Stomach (tissue), 4 donors: ENCODE data around the gene CAPN9.

Source experiments
- EP300 ChIP-seq: sonication (generic); formaldehyde crosslinking; IDR thresholded peaks from one replicate; pipeline ENCODE4 v1.6.1; 2017; ENCODE audit warnings: antibody characterized with exemption
- POLR2A ChIP-seq, 4 donors: fragments of 450-650 bp; IDR thresholded peaks; one replicate each; pipeline ENCODE4 v1.6.1; 2016; ENCODE audit warnings: antibody characterized with exemption in 4 of 4, control low read depth in 2 of 4, mild to moderate bottlenecking in 1 of 4, moderate library complexity in 1 of 4
- POLR2AphosphoS5 ChIP-seq, 3 donors: sonication (generic); formaldehyde crosslinking; IDR thresholded peaks; one replicate each; pipeline ENCODE4 v1.6.1; 2016; ENCODE audit warnings: antibody characterized with exemption in 3 of 3
- TF ChIP-seq, protein P1 (sequence below), 7 experiments: fragments of 450-650 bp in 4 of 7; fragments of 200-600 bp in 3 of 7; sonication (generic) in 3 of 7; IDR thresholded peaks; one replicate each; pipeline ENCODE4 v1.5.1; 2016 to 2019; ENCODE audit warnings: antibody characterized with exemption in 7 of 7, control low read depth in 2 of 7, mild to moderate bottlenecking in 1 of 7

DNA sequence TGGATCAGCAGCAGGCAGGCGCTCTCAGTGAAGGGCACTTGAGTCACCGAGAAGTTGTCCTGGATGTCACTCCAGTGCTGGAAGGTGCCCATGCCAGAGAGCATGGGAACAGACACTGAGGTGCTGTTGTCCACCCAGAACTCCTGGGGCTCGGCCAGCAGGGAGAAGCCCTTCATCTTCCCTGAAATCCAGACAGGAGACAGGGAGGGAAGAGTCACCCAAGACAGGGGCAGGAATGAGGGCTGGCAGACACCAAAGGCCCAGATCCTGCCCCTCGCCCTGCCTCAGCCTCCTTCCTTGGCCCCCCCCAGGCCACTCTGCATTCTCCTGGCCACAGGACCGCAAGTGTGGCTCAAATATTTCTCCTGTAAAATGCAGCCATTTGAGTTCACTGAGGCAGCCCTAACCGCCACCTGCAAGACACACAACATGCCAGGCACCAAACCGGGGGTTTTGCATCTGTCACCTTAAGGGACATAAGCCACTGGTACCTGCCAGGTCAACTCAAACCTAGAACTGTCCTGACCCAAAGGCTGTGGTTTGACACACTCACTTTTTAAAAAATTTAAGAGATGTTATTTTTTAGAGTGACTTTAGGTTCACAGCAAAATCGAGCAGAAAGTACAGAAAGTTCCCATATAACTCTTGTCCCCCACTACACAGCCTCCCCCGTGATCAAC, 41.0 kb upstream of the CAPN9 start:
- TF ChIP-seq, protein P1, sequence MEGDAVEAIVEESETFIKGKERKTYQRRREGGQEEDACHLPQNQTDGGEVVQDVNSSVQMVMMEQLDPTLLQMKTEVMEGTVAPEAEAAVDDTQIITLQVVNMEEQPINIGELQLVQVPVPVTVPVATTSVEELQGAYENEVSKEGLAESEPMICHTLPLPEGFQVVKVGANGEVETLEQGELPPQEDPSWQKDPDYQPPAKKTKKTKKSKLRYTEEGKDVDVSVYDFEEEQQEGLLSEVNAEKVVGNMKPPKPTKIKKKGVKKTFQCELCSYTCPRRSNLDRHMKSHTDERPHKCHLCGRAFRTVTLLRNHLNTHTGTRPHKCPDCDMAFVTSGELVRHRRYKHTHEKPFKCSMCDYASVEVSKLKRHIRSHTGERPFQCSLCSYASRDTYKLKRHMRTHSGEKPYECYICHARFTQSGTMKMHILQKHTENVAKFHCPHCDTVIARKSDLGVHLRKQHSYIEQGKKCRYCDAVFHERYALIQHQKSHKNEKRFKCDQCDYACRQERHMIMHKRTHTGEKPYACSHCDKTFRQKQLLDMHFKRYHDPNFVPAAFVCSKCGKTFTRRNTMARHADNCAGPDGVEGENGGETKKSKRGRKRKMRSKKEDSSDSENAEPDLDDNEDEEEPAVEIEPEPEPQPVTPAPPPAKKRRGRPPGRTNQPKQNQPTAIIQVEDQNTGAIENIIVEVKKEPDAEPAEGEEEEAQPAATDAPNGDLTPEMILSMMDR (IDR thresholded peaks at IDR 0.05), result no peak
- TF ChIP-seq POLR2A (IDR thresholded peaks at IDR 0.05), result no peak
- no peak for TF ChIP-seq POLR2AphosphoS5 (IDR thresholded peaks at IDR 0.05)
- no peak for TF ChIP-seq EP300
